ENCODE data around the gene TMED3. TPM values are rescaled to one million over a fixed set of nuclear protein-coding genes. Genes with fewer than 3 reads are reported as not detected.

The TMED3 gene
- total RNA-seq, 1 experiment from 2014 or later, result 137 TPM

DNA sequence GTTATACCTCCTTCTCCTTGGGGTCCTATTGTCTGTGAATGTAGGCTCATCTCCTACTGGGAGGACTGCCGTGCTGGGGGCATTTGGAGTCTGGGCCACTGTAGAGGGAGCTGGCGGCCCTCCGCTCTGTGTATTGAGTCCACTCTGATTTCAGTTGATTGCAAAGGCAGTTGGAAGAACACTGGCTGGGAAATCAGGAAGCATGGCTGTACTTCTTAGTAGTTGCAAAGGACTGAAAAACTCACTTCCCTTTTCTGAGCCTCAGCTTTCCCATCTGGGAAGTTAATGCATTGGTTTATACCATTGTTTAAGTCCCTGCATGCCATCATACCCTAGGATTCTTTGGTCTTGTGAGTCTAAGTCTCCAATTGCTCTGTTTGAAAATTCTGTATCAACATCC lies 46.7 kb downstream of the TMED3 start:
- in situ Hi-C loops (cut with HindIII; ENCODE audit: low pct_unique_long_range_greater_than_20kb, low sequenced_read_pairs), result no loop called here
- CTCF ChIA-PET, result no interaction called here

DNA sequence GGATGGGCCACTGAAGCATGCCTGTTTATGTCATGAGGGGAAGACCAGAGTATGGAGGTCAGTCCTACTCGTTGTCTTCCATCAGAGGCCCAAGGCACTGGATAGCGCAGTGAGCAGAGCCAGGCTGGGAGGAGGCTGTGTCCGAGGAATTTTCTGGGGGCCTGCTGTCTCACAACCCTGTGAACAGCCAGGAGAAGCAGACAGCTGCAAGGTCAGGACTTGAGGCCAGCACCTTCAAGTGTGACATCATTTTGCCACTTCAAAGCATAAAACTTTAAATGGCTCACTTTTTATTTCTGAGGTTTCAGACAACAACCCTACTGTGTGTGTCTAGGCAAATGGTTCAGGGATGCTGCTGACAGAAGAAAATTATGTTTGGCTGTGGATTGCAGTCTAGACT lies 47.2 kb downstream of the TMED3 start:
- ChIA-PET POLR2A (no interaction called here), CTCF (no interaction called here)
- Histone ChIP-seq H3K27ac (ENCODE audit: low read length) (no peak overlapping the region), H3K9me3 (ENCODE audit: control insufficient read depth, insufficient read depth, low read depth, low read length) (no peaks in the 10 kb centered on the region), H3K4me1 (ENCODE audit: control insufficient read depth, insufficient read depth, low read length) (no peaks in the 10 kb centered on the region), H3K4me3 (ENCODE audit: low read depth in 2 of 2, low read length in 2 of 2) (no peak overlapping the region), H3K27me3 (ENCODE audit: control insufficient read depth, insufficient read depth, low read length) (no peaks in the 10 kb centered on the region), H3K36me3 (ENCODE audit: control insufficient read depth, insufficient read depth, low read length) (no peaks in the 10 kb centered on the region)
- intact Hi-C loops (cut with micrococcal nuclease; ENCODE audit: unreplicated experiment), result no loop called here
- TF ChIP-seq POLR2AphosphoS5 (IDR thresholded peaks at IDR 0.05; ENCODE audit: low read depth, low read length), result no peak
- TF ChIP-seq TCF7L2 (IDR thresholded peaks at IDR 0.05; ENCODE audit: low read depth, low read length), result no peak
- TF ChIP-seq, protein P1, sequence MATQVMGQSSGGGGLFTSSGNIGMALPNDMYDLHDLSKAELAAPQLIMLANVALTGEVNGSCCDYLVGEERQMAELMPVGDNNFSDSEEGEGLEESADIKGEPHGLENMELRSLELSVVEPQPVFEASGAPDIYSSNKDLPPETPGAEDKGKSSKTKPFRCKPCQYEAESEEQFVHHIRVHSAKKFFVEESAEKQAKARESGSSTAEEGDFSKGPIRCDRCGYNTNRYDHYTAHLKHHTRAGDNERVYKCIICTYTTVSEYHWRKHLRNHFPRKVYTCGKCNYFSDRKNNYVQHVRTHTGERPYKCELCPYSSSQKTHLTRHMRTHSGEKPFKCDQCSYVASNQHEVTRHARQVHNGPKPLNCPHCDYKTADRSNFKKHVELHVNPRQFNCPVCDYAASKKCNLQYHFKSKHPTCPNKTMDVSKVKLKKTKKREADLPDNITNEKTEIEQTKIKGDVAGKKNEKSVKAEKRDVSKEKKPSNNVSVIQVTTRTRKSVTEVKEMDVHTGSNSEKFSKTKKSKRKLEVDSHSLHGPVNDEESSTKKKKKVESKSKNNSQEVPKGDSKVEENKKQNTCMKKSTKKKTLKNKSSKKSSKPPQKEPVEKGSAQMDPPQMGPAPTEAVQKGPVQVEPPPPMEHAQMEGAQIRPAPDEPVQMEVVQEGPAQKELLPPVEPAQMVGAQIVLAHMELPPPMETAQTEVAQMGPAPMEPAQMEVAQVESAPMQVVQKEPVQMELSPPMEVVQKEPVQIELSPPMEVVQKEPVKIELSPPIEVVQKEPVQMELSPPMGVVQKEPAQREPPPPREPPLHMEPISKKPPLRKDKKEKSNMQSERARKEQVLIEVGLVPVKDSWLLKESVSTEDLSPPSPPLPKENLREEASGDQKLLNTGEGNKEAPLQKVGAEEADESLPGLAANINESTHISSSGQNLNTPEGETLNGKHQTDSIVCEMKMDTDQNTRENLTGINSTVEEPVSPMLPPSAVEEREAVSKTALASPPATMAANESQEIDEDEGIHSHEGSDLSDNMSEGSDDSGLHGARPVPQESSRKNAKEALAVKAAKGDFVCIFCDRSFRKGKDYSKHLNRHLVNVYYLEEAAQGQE (IDR thresholded peaks at IDR 0.05; ENCODE audit: insufficient read depth in 1 of 2, low read depth in 2 of 2, low read length in 1 of 2), result no peak
- TF ChIP-seq, protein P2, sequence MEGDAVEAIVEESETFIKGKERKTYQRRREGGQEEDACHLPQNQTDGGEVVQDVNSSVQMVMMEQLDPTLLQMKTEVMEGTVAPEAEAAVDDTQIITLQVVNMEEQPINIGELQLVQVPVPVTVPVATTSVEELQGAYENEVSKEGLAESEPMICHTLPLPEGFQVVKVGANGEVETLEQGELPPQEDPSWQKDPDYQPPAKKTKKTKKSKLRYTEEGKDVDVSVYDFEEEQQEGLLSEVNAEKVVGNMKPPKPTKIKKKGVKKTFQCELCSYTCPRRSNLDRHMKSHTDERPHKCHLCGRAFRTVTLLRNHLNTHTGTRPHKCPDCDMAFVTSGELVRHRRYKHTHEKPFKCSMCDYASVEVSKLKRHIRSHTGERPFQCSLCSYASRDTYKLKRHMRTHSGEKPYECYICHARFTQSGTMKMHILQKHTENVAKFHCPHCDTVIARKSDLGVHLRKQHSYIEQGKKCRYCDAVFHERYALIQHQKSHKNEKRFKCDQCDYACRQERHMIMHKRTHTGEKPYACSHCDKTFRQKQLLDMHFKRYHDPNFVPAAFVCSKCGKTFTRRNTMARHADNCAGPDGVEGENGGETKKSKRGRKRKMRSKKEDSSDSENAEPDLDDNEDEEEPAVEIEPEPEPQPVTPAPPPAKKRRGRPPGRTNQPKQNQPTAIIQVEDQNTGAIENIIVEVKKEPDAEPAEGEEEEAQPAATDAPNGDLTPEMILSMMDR (IDR thresholded peaks at IDR 0.05), result no peak
- TF ChIP-seq SIN3A (IDR thresholded peaks at IDR 0.05; ENCODE audit: borderline replicate concordance, insufficient read depth, low read depth, low read length), result no peak
- in situ Hi-C loops (cut with HindIII; ENCODE audit: low pct_unique_long_range_greater_than_20kb, low sequenced_read_pairs), result no loop called here
- DNase-seq (ENCODE audit: low read depth, low spot score), result no peak
- no TSS peak for BruUV-seq (replicated peaks)
- no peak for ATAC-seq

More for the DNA sequence above, 46.7 kb downstream of the TMED3 start:
- no peak overlapping the region for H3K27ac ChIP-seq (ENCODE audit: low read length)
- H3K4me3 ChIP-seq (ENCODE audit: low read depth in 2 of 2, low read length in 2 of 2), result no peak overlapping the region
- H3K9me3 ChIP-seq (ENCODE audit: control insufficient read depth, insufficient read depth, low read depth, low read length), result no peaks in the 10 kb centered on the region
- no peaks in the 10 kb centered on the region for H3K36me3 ChIP-seq (ENCODE audit: control insufficient read depth, insufficient read depth, low read length)
- intact Hi-C loops (cut with micrococcal nuclease; ENCODE audit: unreplicated experiment), result no loop called here
- no peak for DNase-seq (ENCODE audit: low read depth, low spot score)
- POLR2A ChIA-PET, result no interaction called here
- TF ChIP-seq POLR2AphosphoS5 (IDR thresholded peaks at IDR 0.05; ENCODE audit: low read depth, low read length) (no peak), SIN3A (IDR thresholded peaks at IDR 0.05; ENCODE audit: borderline replicate concordance, insufficient read depth, low read depth, low read length) (no peak)
- H3K27me3 ChIP-seq (ENCODE audit: control insufficient read depth, insufficient read depth, low read length), result no peaks in the 10 kb centered on the region
- no peaks in the 10 kb centered on the region for H3K4me1 ChIP-seq (ENCODE audit: control insufficient read depth, insufficient read depth, low read length)
- no peak for ATAC-seq
- BruUV-seq (replicated peaks), result no TSS peak

DNA sequence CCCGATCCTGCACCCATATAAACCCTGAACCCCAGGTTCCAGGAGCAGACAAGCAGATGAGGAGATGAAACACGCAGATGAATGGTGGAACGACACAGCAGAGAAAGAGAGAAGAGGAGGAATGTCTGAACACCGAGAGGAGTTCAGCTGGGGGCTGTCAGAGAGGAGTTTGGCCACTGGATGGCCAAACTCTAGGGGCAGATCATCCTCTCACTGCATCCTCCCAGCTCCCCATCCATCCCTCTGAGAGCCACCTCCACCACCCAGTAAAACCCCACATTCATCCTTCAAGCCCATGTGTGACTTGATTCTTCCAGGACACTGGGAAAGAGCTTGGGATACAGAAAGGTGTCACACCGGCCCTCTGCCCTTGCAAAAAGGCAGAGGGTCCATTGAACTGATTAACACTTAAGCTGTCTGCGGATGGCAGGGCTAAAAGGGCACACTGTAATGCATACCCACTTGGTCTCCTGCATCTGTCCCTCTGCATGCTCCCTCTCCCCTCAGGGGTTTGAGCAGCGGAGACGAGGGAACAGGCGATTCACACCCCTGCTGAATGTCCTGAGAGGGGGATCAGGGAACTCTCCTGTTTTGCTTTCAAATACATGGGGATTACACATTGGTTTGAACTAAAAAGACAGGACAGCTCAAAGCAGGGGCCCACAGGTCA lies 53.8 kb downstream of the TMED3 start:
- Histone ChIP-seq H3K4me3 (ENCODE audit: low read depth in 2 of 2, low read length in 2 of 2) (no peak overlapping the region), H3K9me3 (ENCODE audit: control insufficient read depth, insufficient read depth, low read depth, low read length) (no peaks in the 10 kb centered on the region), H3K36me3 (ENCODE audit: control insufficient read depth, insufficient read depth, low read length) (no peaks in the 10 kb centered on the region), H3K4me1 (ENCODE audit: control insufficient read depth, insufficient read depth, low read length) (no peaks in the 10 kb centered on the region), H3K27ac (ENCODE audit: low read length) (no peak overlapping the region), H3K27me3 (ENCODE audit: control insufficient read depth, insufficient read depth, low read length) (no peaks in the 10 kb centered on the region)
- intact Hi-C loops (cut with micrococcal nuclease; ENCODE audit: unreplicated experiment), result no loop called here
- no TSS peak for BruUV-seq (replicated peaks)
- no peak for ATAC-seq
- CTCF ChIA-PET, result no interaction called here
- TF ChIP-seq, protein P1 (IDR thresholded peaks at IDR 0.05; ENCODE audit: insufficient read depth in 1 of 2, low read depth in 2 of 2, low read length in 1 of 2), result no peak
- TF ChIP-seq TCF7L2 (IDR thresholded peaks at IDR 0.05; ENCODE audit: low read depth, low read length) (no peak), SIN3A (IDR thresholded peaks at IDR 0.05; ENCODE audit: borderline replicate concordance, insufficient read depth, low read depth, low read length) (no peak), POLR2AphosphoS5 (IDR thresholded peaks at IDR 0.05; ENCODE audit: low read depth, low read length) (no peak)
- TF ChIP-seq, protein P2 (IDR thresholded peaks at IDR 0.05), result no peak
- POLR2A ChIA-PET, result no interaction called here
- in situ Hi-C loops (cut with HindIII; ENCODE audit: low pct_unique_long_range_greater_than_20kb, low sequenced_read_pairs), result no loop called here
- DNase-seq (ENCODE audit: low read depth, low spot score), result no peak
